GM12864 (cell line): ENCODE data around the gene EFNB3.
A peak's percentile ranks its signal among the peaks of the same experiment; 100 is the strongest.

ENCODE experiments used
- DNase-seq: peaks from one replicate; pipeline ENCODE4 v3.0.0-alpha.2; 2011; ENCODE audit warnings: low read depth
- H3K4me3 ChIP-seq: 2 replicates; pipeline ENCODE4 v1.5.1; 2011; ENCODE audit warnings: mild to moderate bottlenecking, low read depth, low read length, control low read depth
- TF ChIP-seq, protein P1 (sequence below): IDR thresholded peaks from 2 replicates; pipeline ENCODE4 v1.5.1; 2011; ENCODE audit warnings: low read depth, mild to moderate bottlenecking, moderate library complexity, low read length, control low read depth, inconsistent platforms; ENCODE audit errors: missing control alignments

EFNB3 gene

DNA sequence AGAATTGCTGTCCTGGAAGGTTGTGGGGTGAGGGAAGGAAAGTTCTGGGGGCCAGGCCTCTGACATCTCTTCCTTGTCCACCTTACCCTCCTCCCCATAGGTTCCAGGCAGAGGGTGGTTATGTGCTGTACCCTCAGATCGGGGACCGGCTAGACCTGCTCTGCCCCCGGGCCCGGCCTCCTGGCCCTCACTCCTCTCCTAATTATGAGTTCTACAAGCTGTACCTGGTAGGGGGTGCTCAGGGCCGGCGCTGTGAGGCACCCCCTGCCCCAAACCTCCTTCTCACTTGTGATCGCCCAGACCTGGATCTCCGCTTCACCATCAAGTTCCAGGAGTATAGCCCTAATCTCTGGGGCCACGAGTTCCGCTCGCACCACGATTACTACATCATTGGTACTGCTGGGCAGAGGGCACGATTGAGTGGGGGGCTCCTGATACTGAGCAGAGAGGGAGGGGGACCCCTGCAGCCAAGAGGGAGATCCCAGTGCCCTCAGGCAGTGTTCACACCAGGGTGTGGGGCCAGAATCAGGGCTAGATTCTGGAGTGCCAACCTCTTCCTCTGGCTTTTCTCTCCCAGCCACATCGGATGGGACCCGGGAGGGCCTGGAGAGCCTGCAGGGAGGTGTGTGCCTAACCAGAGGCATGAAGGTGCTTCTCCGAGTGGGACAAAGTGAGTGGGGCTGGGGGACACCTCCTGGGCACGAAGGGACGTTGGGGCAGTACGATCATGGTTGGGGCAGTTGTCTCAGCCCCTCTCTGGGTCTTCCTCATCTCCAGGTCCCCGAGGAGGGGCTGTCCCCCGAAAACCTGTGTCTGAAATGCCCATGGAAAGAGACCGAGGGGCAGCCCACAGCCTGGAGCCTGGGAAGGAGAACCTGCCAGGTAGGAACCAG, 3.1 kb downstream of the EFNB3 start:
- TF ChIP-seq, protein P1, sequence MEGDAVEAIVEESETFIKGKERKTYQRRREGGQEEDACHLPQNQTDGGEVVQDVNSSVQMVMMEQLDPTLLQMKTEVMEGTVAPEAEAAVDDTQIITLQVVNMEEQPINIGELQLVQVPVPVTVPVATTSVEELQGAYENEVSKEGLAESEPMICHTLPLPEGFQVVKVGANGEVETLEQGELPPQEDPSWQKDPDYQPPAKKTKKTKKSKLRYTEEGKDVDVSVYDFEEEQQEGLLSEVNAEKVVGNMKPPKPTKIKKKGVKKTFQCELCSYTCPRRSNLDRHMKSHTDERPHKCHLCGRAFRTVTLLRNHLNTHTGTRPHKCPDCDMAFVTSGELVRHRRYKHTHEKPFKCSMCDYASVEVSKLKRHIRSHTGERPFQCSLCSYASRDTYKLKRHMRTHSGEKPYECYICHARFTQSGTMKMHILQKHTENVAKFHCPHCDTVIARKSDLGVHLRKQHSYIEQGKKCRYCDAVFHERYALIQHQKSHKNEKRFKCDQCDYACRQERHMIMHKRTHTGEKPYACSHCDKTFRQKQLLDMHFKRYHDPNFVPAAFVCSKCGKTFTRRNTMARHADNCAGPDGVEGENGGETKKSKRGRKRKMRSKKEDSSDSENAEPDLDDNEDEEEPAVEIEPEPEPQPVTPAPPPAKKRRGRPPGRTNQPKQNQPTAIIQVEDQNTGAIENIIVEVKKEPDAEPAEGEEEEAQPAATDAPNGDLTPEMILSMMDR = no peak
- H3K4me3 ChIP-seq = no peak overlapping the region
- no peak for DNase-seq

DNA sequence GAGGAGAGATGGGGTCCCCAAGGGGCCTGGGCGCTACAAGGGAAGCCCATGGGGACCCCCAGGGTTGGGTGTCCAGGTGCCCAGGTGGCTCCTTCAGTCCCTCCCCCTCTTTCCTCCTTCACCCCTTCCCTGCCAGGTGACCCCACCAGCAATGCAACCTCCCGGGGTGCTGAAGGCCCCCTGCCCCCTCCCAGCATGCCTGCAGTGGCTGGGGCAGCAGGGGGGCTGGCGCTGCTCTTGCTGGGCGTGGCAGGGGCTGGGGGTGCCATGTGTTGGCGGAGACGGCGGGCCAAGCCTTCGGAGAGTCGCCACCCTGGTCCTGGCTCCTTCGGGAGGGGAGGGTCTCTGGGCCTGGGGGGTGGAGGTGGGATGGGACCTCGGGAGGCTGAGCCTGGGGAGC, 4.0 kb downstream of the EFNB3 start:
- TF ChIP-seq, protein P1 = no peak
- DNase-seq = no peak

DNA sequence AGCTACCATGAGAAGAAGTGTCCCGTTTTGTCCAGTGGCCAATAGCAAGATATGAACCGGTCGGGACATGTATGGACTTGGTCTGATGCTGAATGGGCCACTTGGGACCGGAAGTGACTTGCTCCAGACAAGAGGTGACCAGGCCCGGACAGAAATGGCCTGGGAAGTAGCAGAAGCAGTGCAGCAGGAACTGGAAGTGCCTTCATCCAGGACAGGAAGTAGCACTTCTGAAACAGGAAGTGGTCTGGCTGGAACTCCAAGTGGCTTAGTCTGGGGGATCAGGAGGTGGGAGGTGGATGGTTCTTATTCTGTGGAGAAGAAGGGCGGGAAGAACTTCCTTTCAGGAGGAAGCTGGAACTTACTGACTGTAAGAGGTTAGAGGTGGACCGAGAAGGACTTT, 5.3 kb downstream of the EFNB3 start:
- no peak overlapping the region for H3K4me3 ChIP-seq
- DNase-seq = no peak
- TF ChIP-seq, protein P1 = no peak

More for the DNA sequence above, 4.0 kb downstream of the EFNB3 start:
- no peak overlapping the region for H3K4me3 ChIP-seq

DNA sequence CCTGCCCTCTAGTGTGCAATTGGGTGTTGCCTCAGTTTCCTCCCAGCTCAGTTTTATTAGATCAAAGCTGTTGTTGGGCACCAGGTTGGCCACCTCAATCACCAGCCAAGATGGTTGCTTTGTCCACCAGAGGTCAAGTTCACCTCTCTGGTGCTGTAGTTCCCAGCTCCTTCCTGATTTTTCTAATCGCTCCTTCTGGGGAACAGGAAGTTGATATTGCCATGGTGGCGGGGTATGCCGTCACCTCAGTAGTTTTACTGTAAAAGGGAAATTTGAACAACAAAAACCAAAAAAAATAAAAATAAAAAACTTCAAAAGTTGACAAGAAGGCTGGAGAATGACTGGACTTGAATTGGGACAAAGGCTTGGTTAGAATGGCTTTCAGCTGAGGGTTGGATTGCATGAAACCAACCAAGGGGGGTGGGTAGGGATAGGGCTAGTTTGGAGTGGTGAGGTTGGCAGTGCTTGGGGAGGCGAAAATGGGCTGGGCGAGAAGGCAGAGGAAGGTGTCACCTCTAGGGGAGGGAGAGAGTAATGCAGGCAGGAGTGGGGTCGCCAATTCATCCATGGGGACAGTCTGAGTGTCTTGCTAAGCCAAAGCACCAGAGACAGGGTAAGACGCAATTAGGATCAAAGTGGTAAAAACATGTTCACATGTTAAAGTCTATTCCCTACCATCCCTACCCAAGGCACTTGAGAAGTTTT, 6.2 kb downstream of the EFNB3 start:
- no peak for DNase-seq
- H3K4me3 ChIP-seq = no peak overlapping the region
- TF ChIP-seq, protein P1 = peak; percentile 58

DNA sequence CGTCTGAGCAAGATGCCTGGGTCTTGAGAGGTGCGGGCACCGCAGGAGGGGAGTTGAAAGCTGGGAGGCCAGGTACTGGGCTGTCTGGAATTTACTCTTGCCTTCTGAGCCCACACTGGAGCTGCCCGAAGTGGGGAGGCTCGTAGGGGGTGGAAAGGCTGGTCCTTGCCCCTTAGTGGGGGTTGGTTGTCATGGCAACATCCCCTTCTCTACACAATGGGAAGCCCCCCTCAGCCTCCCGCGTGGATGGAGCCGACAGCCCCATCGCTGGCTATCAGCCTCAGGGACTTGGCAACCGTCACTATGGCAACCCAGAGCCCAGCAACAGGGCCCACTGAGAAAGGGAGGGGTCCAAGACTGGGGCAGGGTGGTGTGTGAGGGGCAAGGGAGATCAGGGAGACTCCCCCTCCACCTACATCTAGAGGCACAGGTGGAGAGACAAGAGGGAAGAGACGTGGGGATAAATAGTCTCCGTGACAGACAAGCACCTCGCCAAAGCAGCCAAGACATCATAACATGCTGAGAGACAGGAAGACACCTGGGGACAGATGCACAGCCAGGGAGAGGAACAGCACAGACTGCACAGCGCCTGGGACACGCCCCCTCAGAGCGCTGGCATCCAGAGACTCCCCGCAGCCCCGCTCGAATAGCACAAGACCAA, 7.2 kb downstream of the EFNB3 start:
- DNase-seq = no peak
- no peak overlapping the region for H3K4me3 ChIP-seq
- TF ChIP-seq, protein P1 = no peak

DNA sequence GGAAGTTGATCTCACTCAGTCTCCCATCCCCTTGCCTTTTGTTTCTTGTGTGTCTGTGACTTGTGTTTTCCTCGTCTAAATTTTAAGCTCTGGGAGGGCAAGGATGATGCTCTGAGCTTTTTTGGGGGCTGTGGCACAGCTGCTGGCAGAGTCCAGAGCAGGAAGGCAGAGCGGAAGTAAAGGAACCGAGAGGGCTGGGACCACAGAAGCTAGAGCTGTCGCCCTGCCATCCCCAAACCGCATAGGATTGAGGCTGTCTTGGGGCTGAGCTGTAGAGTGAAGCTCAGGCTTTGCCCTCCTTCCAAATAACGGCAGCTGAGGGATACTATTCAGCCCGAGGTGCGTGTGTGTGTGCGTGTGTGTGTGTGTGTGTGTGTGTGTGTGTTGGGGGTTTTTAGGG, 8.8 kb downstream of the EFNB3 start:
- no peak for DNase-seq
- TF ChIP-seq, protein P1 = no peak
- no peak overlapping the region for H3K4me3 ChIP-seq
